ENCODE measurements around the gene ZNF346. TPM values are rescaled to one million over a fixed set of nuclear protein-coding genes. Genes with fewer than 3 reads are reported as not detected.
"Not testable (repeated sequence)": the region's sequence is repeated elsewhere in the genome, so short reads cannot be mapped to it uniquely, and the experiment has no call there.

ZNF346 gene
- total and polyA plus RNA-seq, 3 donors from 2014 or later, result 19.2 to 31.7 (median 31.1) TPM

DNA sequence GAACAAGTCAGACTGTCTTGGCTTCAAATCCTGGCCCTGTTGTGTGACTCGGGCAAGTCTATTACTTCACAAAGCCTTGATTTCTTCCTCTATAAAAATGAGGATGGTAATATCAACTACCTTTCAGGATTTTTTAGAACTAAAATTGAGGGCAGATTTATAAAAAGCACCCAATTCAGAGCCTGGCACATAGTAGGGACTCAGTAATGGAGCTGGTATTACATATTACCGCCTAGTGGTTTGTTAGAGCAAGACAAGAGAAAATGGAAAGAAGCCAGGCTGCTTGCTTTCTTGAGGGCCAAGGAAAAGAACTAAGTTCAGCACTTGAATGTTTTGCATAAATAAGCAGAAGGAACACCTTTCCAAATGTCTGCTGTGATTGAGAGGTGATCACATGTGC lies 19.4 kb downstream of the ZNF346 start:
- intact Hi-C loops (cut with DNase I; ENCODE audit: low total_unique reads), result no loop called here
- H3K27ac ChIP-seq, result no peak overlapping the region
- no peaks in the 10 kb centered on the region for H3K36me3 ChIP-seq (ENCODE audit: low read depth, missing control alignments)
- H3K9me3 ChIP-seq, result no peaks in the 10 kb centered on the region
- DNase-seq, result no peak
- TF ChIP-seq POLR2A (IDR thresholded peaks at IDR 0.05), result no peak
- TF ChIP-seq, protein P1, sequence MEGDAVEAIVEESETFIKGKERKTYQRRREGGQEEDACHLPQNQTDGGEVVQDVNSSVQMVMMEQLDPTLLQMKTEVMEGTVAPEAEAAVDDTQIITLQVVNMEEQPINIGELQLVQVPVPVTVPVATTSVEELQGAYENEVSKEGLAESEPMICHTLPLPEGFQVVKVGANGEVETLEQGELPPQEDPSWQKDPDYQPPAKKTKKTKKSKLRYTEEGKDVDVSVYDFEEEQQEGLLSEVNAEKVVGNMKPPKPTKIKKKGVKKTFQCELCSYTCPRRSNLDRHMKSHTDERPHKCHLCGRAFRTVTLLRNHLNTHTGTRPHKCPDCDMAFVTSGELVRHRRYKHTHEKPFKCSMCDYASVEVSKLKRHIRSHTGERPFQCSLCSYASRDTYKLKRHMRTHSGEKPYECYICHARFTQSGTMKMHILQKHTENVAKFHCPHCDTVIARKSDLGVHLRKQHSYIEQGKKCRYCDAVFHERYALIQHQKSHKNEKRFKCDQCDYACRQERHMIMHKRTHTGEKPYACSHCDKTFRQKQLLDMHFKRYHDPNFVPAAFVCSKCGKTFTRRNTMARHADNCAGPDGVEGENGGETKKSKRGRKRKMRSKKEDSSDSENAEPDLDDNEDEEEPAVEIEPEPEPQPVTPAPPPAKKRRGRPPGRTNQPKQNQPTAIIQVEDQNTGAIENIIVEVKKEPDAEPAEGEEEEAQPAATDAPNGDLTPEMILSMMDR (IDR thresholded peaks at IDR 0.05), result no peak
- WGBS, 2 donors, result 94 to 97% methylated on average over 2 of the region's 2 CpGs
- no peaks in the 10 kb centered on the region for H3K27me3 ChIP-seq
- no peak overlapping the region for H3K4me3 ChIP-seq
- no peaks in the 10 kb centered on the region for H3K4me1 ChIP-seq

DNA sequence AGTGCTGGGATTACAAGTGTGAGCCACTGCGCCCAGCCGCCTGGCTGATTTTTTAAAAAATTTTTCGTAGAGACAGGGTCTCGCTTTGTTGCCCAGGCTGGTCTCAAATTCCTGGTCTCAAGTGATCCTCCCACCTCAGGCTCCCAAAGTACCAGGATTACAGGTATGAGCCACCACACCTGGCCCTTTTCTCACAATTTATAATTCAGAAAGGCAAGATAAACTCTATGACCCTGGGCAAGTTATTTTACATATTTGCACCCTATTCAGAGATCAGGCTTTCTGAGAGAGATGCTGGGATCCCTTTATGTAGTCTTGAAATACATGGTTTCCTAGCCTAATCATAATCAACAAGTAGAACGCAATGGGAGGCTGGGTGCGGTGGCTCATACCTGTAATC lies 20.6 kb downstream of the ZNF346 start:
- no peak overlapping the region for H3K4me3 ChIP-seq
- WGBS, 2 donors, result 97 to 98% methylated on average over 6 of the region's 6 CpGs
- TF ChIP-seq, protein P1 (IDR thresholded peaks at IDR 0.05), result no peak
- no peak for TF ChIP-seq POLR2A (IDR thresholded peaks at IDR 0.05)
- intact Hi-C loops (cut with DNase I; ENCODE audit: low total_unique reads), result no loop called here
- no peak for DNase-seq
- no peaks in the 10 kb centered on the region for H3K9me3 ChIP-seq
- H3K4me1 ChIP-seq, result no peaks in the 10 kb centered on the region
- H3K27me3 ChIP-seq, result no peaks in the 10 kb centered on the region
- no peaks in the 10 kb centered on the region for H3K36me3 ChIP-seq (ENCODE audit: low read depth, missing control alignments)
- H3K27ac ChIP-seq, result no peak overlapping the region

DNA sequence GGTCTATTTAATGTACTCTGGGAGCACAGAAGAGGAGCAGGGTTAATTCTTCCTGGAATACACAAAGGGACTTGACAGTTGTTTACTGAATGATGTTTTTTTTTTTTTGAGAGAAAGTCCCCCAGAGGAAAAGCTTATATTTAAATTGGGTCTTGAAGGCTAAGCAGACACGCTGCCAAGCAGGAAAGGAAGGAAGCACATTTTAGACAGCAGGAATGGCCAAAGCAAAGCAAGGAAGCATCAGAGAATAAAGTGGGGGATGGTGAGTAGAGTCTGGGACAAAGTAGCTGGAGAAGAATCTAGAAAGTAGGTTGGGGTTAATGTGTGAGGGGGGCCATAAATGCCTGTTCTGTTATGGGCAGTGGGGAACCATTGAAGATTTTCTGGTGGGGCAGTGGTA lies 21.5 kb downstream of the ZNF346 start:
- Histone ChIP-seq H3K4me1 (no peaks in the 10 kb centered on the region), H3K9me3 (no peaks in the 10 kb centered on the region), H3K4me3 (no peak overlapping the region), H3K27me3 (no peaks in the 10 kb centered on the region), H3K27ac (no peak overlapping the region), H3K36me3 (ENCODE audit: low read depth, missing control alignments) (no peaks in the 10 kb centered on the region)
- no peak for DNase-seq
- intact Hi-C loops (cut with DNase I; ENCODE audit: low total_unique reads), result no loop called here
- 55 to 92% methylated on average over 1 of the region's 1 CpG for WGBS, 2 donors
- TF ChIP-seq POLR2A (IDR thresholded peaks at IDR 0.05), result no peak
- TF ChIP-seq, protein P1 (IDR thresholded peaks at IDR 0.05), result no peak

DNA sequence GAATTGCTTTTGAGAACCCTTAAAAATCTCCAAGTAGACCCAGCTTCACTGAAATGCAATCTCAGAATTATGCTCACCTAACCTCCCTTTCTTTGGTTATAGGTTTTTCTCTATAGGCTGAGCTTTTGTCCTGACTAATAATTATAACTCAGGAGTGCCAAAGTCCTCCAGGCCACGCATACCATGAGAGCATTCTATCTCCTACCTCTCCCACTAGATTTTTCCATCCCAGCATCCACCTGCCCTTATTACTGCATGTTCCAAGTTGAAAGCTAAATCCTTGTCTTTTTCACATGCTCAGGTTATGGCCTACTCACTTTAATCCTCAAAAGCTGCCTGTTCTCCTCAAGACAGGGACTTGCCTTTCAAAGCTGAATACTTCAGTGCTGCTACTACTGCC lies 22.1 kb downstream of the ZNF346 start:
- Histone ChIP-seq H3K36me3 (ENCODE audit: low read depth, missing control alignments) (no peaks in the 10 kb centered on the region), H3K9me3 (no peaks in the 10 kb centered on the region), H3K27ac (no peak overlapping the region), H3K27me3 (no peaks in the 10 kb centered on the region), H3K4me1 (no peaks in the 10 kb centered on the region), H3K4me3 (no peak overlapping the region)
- no peak for TF ChIP-seq POLR2A (IDR thresholded peaks at IDR 0.05)
- TF ChIP-seq, protein P1 (IDR thresholded peaks at IDR 0.05), result no peak
- WGBS, 2 donors, result 90 to 100% methylated on average over 1 of the region's 1 CpG
- DNase-seq, result no peak
- intact Hi-C loops (cut with DNase I; ENCODE audit: low total_unique reads), result no loop called here

DNA sequence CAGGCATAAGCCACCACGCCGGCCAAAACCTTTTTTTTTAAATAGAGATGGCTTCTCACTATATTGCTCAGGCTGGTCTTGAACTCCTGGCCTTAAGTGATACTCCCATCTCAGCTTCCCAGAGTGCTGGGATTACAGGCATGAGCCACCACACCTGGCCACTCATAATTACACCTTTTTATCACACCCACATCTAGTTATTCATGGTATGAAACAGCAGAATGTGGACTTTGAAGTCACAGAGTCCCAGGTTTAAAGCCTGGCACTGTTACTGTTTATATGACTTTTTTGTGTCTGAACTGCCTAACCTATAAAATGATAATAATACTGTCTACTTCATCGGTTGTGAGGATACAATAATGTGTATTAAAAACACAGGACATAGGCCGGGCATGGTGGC lies 23.1 kb downstream of the ZNF346 start:
- H3K4me3 ChIP-seq, result no peak overlapping the region
- no peak for DNase-seq
- 92 to 96% methylated on average over 4 of the region's 4 CpGs for WGBS, 2 donors

DNA sequence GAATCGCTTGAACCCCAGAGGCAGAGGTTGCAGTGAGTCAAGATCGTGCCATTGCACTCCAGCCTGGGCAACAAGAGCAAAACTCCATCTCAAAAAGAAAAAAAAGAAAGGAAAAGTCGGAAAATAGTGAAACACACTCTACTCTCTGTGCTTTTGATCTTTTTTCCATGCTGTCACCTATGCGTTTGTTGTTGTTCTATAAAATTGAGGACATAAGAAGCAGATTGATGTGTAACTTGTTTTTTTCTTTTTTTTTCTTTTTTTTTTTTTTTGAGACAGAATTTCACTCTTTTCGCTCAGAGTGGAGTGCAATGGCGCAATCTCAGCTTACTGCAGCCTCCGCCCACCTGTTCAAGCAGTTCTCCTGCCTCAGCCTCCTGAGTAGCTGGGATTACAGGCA lies 26.0 kb downstream of the ZNF346 start:
- H3K9me3 ChIP-seq; H3K4me3 ChIP-seq; intact Hi-C loops (cut with DNase I; ENCODE audit: low total_unique reads); H3K36me3 ChIP-seq (ENCODE audit: low read depth, missing control alignments); H3K27ac ChIP-seq; H3K27me3 ChIP-seq; DNase-seq; H3K4me1 ChIP-seq: not testable (repeated sequence)
- WGBS, 2 donors, result 95 to 96% methylated on average over 7 of the region's 7 CpGs

More for the DNA sequence above, 23.1 kb downstream of the ZNF346 start:
- intact Hi-C loops (cut with DNase I; ENCODE audit: low total_unique reads), result no loop called here
- no peaks in the 10 kb centered on the region for H3K36me3 ChIP-seq (ENCODE audit: low read depth, missing control alignments)
- H3K4me1 ChIP-seq, result no peaks in the 10 kb centered on the region
- no peak for TF ChIP-seq POLR2A (IDR thresholded peaks at IDR 0.05)
- TF ChIP-seq, protein P1 (IDR thresholded peaks at IDR 0.05), result no peak
- no peaks in the 10 kb centered on the region for H3K9me3 ChIP-seq
- no peak overlapping the region for H3K27ac ChIP-seq
- no peaks in the 10 kb centered on the region for H3K27me3 ChIP-seq

All from testis (tissue), 3 donors.